HCT116 (cell line): ENCODE results near the gene TARBP2. TPM values are rescaled to one million over a fixed set of nuclear protein-coding genes. Genes with fewer than 3 reads are reported as not detected.

Source experiments
- ATAC-seq: fragments of 200-7000 bp; cut with Tn5 transposase; 2 replicates; pipeline ENCODE4 v1.9.1; 2020; ENCODE audit warnings: mild to moderate bottlenecking, moderate library complexity
- BruUV-seq: library from RNA; stranded (reverse); fragments of 400-500 nt; replicated peaks from 2 replicates; lab custom pipeline; 2021; lab: Mats Ljungman, UMichigan
- CTCF ChIA-PET: fragments of 300-600 bp; sonication (Branson Sonifier 250); formaldehyde crosslinking; loops from one replicate; lab custom pipeline; 2021; ENCODE audit warnings: antibody characterized with exemption; lab: Charles Lee
- POLR2A ChIA-PET: fragments of 300-600, 350-600 bp; sonication (Branson Sonifier 250); formaldehyde crosslinking; loops from one replicate; lab custom pipeline; 2021; ENCODE audit warnings: antibody characterized with exemption; lab: Charles Lee
- RAD21 ChIA-PET, 2 experiments: fragments of 300-600 bp; sonication (Branson Sonifier 250); formaldehyde crosslinking; loops; one replicate each; lab custom pipeline; 2023; ENCODE audit warnings: low total read pairs in 2 of 2; ENCODE audit not compliant: uncharacterized antibody in 2 of 2, unreplicated experiment in 2 of 2, low non-redundant PET in 1 of 2; lab: Charles Lee
- DNase-seq: peaks from one replicate; pipeline ENCODE4 v3.0.0-alpha.2; 2010; ENCODE audit warnings: low read depth, low spot score
- H2AFZ ChIP-seq: fragments of 200-600 bp; shearing (Covaris generic), sonication (generic); 2 replicates; pipeline ENCODE4 v1.6.1; 2017; ENCODE audit warnings: low read depth, mixed run types, mixed read lengths, antibody characterized with exemption, low read length; ENCODE audit not compliant: poor library complexity, severe bottlenecking
- H3K27ac ChIP-seq: 2 replicates; pipeline ENCODE4 v1.5.1; 2012; ENCODE audit warnings: low read depth, low read length
- H3K27me3 ChIP-seq: fragments of 200-600 bp; sonication (generic); 2 replicates; pipeline ENCODE4 v1.6.1; 2016; ENCODE audit warnings: mixed run types, low read length, mixed read lengths; ENCODE audit not compliant: insufficient read depth
- H3K36me3 ChIP-seq, 2 experiments: fragments of 200-500 bp in 1 of 2; fragments of 200-600 bp in 1 of 2; sonication (Bioruptor generic) in 1 of 2; sonication (generic) in 1 of 2; 2 replicates each; pipeline versions ENCODE4 v1.5.1 to v1.6.1; 2014 to 2016; ENCODE audit warnings: low read length in 2 of 2, inconsistent platforms in 1 of 2, mixed read lengths in 1 of 2, mixed run types in 1 of 2; ENCODE audit not compliant: insufficient read depth in 2 of 2, control insufficient read depth in 1 of 2
- H3K4me1 ChIP-seq, 2 experiments: fragments of 200-600 bp in 1 of 2; sonication (generic) in 1 of 2; 2 replicates each; pipeline versions ENCODE4 v1.5.1 to v1.6.1; 2012 to 2017; ENCODE audit warnings: low read length in 2 of 2, inconsistent platforms in 1 of 2, mild to moderate bottlenecking in 1 of 2, mixed read lengths in 1 of 2, mixed run types in 1 of 2, moderate library complexity in 1 of 2; ENCODE audit not compliant: insufficient read depth in 2 of 2, control insufficient read depth in 1 of 2
- H3K4me2 ChIP-seq: fragments of 200-600 bp; sonication (generic); 2 replicates; pipeline ENCODE4 v1.6.1; 2017; ENCODE audit warnings: mixed run types, low read length, mixed read lengths
- H3K4me3 ChIP-seq, 2 experiments: fragments of 200-600 bp in 1 of 2; sonication (generic) in 1 of 2; replicated peaks in 1 of 2; 2 replicates each; pipeline ENCODE4 v1.5.1; 2011 to 2016; ENCODE audit warnings: low read length in 2 of 2, control low read depth in 1 of 2, low read depth in 1 of 2, mild to moderate bottlenecking in 1 of 2, mixed read lengths in 1 of 2, mixed run types in 1 of 2
- H3K79me2 ChIP-seq: fragments of 200-600 bp; sonication (generic); 2 replicates; pipeline ENCODE4 v1.6.1; 2017; ENCODE audit warnings: mild to moderate bottlenecking, mixed run types, low read length, moderate library complexity, mixed read lengths; ENCODE audit not compliant: insufficient read depth
- H3K9ac ChIP-seq: fragments of 200-600 bp; sonication (generic); 2 replicates; pipeline ENCODE4 v1.6.1; 2016; ENCODE audit warnings: low read length, mixed read lengths
- H3K9me2 ChIP-seq: fragments of 200-600 bp; sonication (generic), shearing (Covaris generic); 2 replicates; pipeline ENCODE4 v1.6.1; 2017; ENCODE audit warnings: mixed run types, mild to moderate bottlenecking, moderate library complexity; ENCODE audit not compliant: insufficient read depth
- H3K9me3 ChIP-seq, 2 experiments: fragments of 200-500 bp in 1 of 2; fragments of 200-600 bp in 1 of 2; sonication (Bioruptor generic) in 1 of 2; sonication (generic) in 1 of 2; 2 replicates each; pipeline ENCODE4 v1.6.1; 2014 to 2017; ENCODE audit warnings: low read length in 2 of 2, mixed read lengths in 2 of 2, inconsistent platforms in 1 of 2, low read depth in 1 of 2, mild to moderate bottlenecking in 1 of 2, mixed run types in 1 of 2, moderate library complexity in 1 of 2; ENCODE audit not compliant: control insufficient read depth in 1 of 2, insufficient read depth in 1 of 2
- H4K20me1 ChIP-seq: fragments of 200-600 bp; sonication (generic), shearing (Covaris generic); 2 replicates; pipeline ENCODE4 v1.6.1; 2017; ENCODE audit warnings: mixed run types, mild to moderate bottlenecking, moderate library complexity; ENCODE audit not compliant: insufficient read depth
- CBX3 ChIP-seq: IDR thresholded peaks from 2 replicates; pipeline ENCODE4 v1.6.1; 2012; ENCODE audit warnings: low read depth
- CTCF ChIP-seq, 3 experiments: fragments of 200-600 bp in 1 of 3; sonication (generic) in 1 of 3; IDR thresholded peaks in 2 of 3; conservative IDR thresholded peaks in 1 of 3; 2 replicates each; pipeline ENCODE4 v1.5.1; 2012 to 2017; ENCODE audit warnings: low read depth in 2 of 3, low read length in 2 of 3, antibody characterized with exemption in 1 of 3, borderline replicate concordance in 1 of 3, control low read depth in 1 of 3, mild to moderate bottlenecking in 1 of 3, mixed read lengths in 1 of 3, mixed run types in 1 of 3, moderate library complexity in 1 of 3; ENCODE audit not compliant: insufficient read depth in 1 of 3
- EGR1 ChIP-seq: IDR thresholded peaks from 2 replicates; pipeline ENCODE4 v1.6.1; 2012; ENCODE audit warnings: low read depth
- ELF1 ChIP-seq: IDR thresholded peaks from 2 replicates; pipeline ENCODE4 v1.6.1; 2012; ENCODE audit warnings: low read depth, borderline replicate concordance
- EZH2 ChIP-seq: fragments of 200-600 bp; sonication (generic); IDR thresholded peaks from 2 replicates; pipeline ENCODE4 v1.6.1; 2017; ENCODE audit warnings: antibody characterized with exemption, mixed run types
- EZH2phosphoT487 ChIP-seq: fragments of 200-600 bp; IDR thresholded peaks from 2 replicates; pipeline ENCODE4 v1.6.1; 2018; ENCODE audit warnings: antibody characterized with exemption, borderline replicate concordance
- FOSL1 ChIP-seq: IDR thresholded peaks from 2 replicates; pipeline ENCODE4 v1.6.1; 2012; ENCODE audit warnings: low read depth
- POLR2A ChIP-seq: IDR thresholded peaks from 2 replicates; pipeline ENCODE4 v1.7.0; 2011; ENCODE audit warnings: borderline replicate concordance; ENCODE audit not compliant: insufficient read depth, insufficient read length; ENCODE audit errors: extremely low read depth
- POLR2AphosphoS5 ChIP-seq: IDR thresholded peaks from 2 replicates; pipeline ENCODE4 v1.6.1; 2011; ENCODE audit warnings: mild to moderate bottlenecking, low read depth, low read length, moderate library complexity
- RAD21 ChIP-seq: IDR thresholded peaks from 2 replicates; pipeline ENCODE4 v1.6.1; 2012; ENCODE audit warnings: low read depth, mild to moderate bottlenecking
- REST ChIP-seq: IDR thresholded peaks from 2 replicates; pipeline ENCODE4 v1.6.1; 2012; ENCODE audit warnings: low read depth
- SIN3A ChIP-seq: IDR thresholded peaks from 2 replicates; pipeline ENCODE4 v1.6.1; 2012; ENCODE audit warnings: low read depth
- SP1 ChIP-seq: IDR thresholded peaks from 2 replicates; pipeline ENCODE4 v1.6.1; 2012; ENCODE audit warnings: low read depth
- SRF ChIP-seq: IDR thresholded peaks from 2 replicates; pipeline ENCODE4 v1.6.1; 2012; ENCODE audit warnings: low read depth
- TCF7L2 ChIP-seq: IDR thresholded peaks from 2 replicates; pipeline ENCODE4 v1.7.0; 2011; ENCODE audit warnings: borderline replicate concordance, inconsistent platforms; ENCODE audit not compliant: insufficient read depth, insufficient read length; ENCODE audit errors: extremely low read depth
- ZFX ChIP-seq: fragments of 450-650 bp; IDR thresholded peaks from 2 replicates; pipeline ENCODE4 v1.6.1; 2017
- ZNF274 ChIP-seq: fragments of 200-500 bp; sonication (Bioruptor generic); IDR thresholded peaks from 2 replicates; pipeline ENCODE4 v1.6.1; 2014; ENCODE audit warnings: mild to moderate bottlenecking, low read depth, low read length, inconsistent platforms
- intact Hi-C: fragments of 100-400 bp; cut with micrococcal nuclease; formaldehyde crosslinking; loops from 2 replicates; pipeline ENCODE4 v1.10.0; 2022
- total RNA-seq: library from RNA; stranded (reverse); gene quantifications from one replicate; pipeline ENCODE4 v1.2.1, GENCODE V29; 2021; ENCODE audit not compliant: unreplicated experiment

Gene TARBP2
- total RNA-seq, 1 experiment from 2014 or later, result 40.1 TPM

DNA sequence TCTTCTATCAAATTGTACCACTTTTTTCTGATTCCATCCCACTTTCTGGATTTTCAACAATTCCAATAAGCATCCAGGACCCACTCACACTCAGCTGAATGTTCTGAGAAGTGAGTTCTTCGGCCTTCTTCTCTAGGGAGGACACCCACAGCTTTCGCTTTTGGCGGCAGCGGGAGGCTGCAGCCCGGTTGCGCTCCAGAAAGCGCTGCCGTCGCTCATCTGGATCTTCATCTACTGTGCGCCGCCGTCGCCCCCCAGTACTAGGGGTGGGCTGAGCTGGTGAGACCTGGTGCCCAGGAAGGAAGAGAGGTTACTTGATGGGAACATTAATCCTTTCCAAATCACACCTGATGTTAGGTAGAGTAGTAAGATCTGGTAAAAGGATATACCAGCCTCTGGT is 23.4 kb downstream of the TARBP2 start:
- ATAC-seq (no peak), DNase-seq (no peak)
- no TSS peak for BruUV-seq
- H3K9me3 ChIP-seq, result no peaks in the 10 kb centered on the region
- H3K4me3 ChIP-seq, result no peak overlapping the region
- intact Hi-C loops, result no loop called here
- no peak overlapping the region for H3K4me2 ChIP-seq
- H3K4me1 ChIP-seq, result no peaks in the 10 kb centered on the region
- ChIA-PET CTCF (no interaction called here), RAD21 (no interaction called here), POLR2A (no interaction called here)
- H2AFZ ChIP-seq, result no peak overlapping the region
- H3K36me3 ChIP-seq, result peaks cover 0 to 19% of the 10 kb centered on the region in 2 experiments
- no peaks in the 10 kb centered on the region for H3K9me2 ChIP-seq
- H4K20me1 ChIP-seq, result no peaks in the 10 kb centered on the region
- no peak for TF ChIP-seq POLR2A
- no peak for TF ChIP-seq FOSL1
- TF ChIP-seq SP1, result no peak
- TF ChIP-seq ZNF274, result no peak
- no peak for TF ChIP-seq EGR1
- TF ChIP-seq ZFX, result no peak
- TF ChIP-seq ELF1, result no peak
- TF ChIP-seq TCF7L2, result no peak
- no peak for TF ChIP-seq REST
- no peak for TF ChIP-seq CBX3
- TF ChIP-seq SIN3A, result no peak
- TF ChIP-seq EZH2, result no peak
- no peak for TF ChIP-seq RAD21
- TF ChIP-seq CTCF (IDR thresholded peaks at IDR 0.05 in 2 of 3, conservative IDR thresholded peaks at IDR 0.05 in 1 of 3; ENCODE audit: borderline replicate concordance in 1 of 3, insufficient read depth in 1 of 3, low read depth in 2 of 3, low read length in 2 of 3), result no peak
- TF ChIP-seq POLR2AphosphoS5, result no peak
- no peak for TF ChIP-seq SRF
- TF ChIP-seq EZH2phosphoT487, result no peak
- H3K27me3 ChIP-seq, result no peaks in the 10 kb centered on the region
- no peak overlapping the region for H3K9ac ChIP-seq
- H3K27ac ChIP-seq, result no peak overlapping the region
- H3K79me2 ChIP-seq, result no peaks in the 10 kb centered on the region
